Measurements from ENCODE around the gene SLC25A45.

DNA sequence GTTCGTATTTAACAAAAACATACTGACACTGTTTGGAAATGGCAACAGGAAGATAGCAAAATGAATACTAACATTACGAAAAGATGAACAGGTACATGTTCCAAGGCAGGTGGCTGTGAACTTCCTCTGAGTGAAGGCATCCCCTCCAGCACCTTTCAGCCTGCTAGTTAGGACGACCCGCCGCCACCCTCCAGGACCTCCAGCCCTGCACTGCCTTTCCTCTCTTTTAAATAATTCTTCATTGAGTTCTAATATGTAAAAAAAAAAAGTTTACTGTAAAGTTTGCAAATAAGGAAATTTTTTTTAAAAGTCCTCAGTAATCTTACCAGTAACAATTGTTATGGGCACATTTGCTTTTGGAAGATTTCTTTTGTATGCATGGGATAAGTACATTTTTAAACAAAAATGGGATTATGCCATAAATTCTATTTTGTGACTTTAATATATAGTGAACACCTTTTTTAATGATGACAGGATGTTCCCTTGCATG, 46.2 kb upstream of the SLC25A45 start:
- TF ChIP-seq EP300 (IDR thresholded peaks at IDR 0.05; ENCODE audit: low read depth): no peak
- TF ChIP-seq, protein P1, sequence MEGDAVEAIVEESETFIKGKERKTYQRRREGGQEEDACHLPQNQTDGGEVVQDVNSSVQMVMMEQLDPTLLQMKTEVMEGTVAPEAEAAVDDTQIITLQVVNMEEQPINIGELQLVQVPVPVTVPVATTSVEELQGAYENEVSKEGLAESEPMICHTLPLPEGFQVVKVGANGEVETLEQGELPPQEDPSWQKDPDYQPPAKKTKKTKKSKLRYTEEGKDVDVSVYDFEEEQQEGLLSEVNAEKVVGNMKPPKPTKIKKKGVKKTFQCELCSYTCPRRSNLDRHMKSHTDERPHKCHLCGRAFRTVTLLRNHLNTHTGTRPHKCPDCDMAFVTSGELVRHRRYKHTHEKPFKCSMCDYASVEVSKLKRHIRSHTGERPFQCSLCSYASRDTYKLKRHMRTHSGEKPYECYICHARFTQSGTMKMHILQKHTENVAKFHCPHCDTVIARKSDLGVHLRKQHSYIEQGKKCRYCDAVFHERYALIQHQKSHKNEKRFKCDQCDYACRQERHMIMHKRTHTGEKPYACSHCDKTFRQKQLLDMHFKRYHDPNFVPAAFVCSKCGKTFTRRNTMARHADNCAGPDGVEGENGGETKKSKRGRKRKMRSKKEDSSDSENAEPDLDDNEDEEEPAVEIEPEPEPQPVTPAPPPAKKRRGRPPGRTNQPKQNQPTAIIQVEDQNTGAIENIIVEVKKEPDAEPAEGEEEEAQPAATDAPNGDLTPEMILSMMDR (IDR thresholded peaks at IDR 0.05): no peak
- TF ChIP-seq POLR2AphosphoS5 (IDR thresholded peaks at IDR 0.05): peak in 2 of 3 donors; percentile 3 to 95

Measured in transverse colon (tissue), 4 donors.